GM18868 (cell line): ENCODE results near the gene RALGDS.

Source experiments
- ATAC-seq: cut with Tn5 transposase; IDR thresholded peaks from one replicate; pipeline ENCODE4 v1.9.1; 2021; ENCODE audit warnings: mild to moderate bottlenecking, moderate library complexity; ENCODE audit not compliant: unreplicated experiment

Gene RALGDS

GRCh38 chr9:133057006-133057405 is 64.0 kb downstream of the RALGDS start:
- ATAC-seq = no peak

GRCh38 chr9:133056533-133056932 is 64.5 kb downstream of the RALGDS start:
- no peak for ATAC-seq

GRCh38 chr9:133055788-133056420 is 65.1 kb downstream of the RALGDS start:
- ATAC-seq = no peak

GRCh38 chr9:133054966-133055365 is 66.1 kb downstream of the RALGDS start:
- no peak for ATAC-seq

GRCh38 chr9:133054194-133054890 is 66.7 kb downstream of the RALGDS start:
- ATAC-seq = no peak

GRCh38 chr9:133051966-133052539 is 69.0 kb downstream of the RALGDS start:
- ATAC-seq = no peak

- ATAC-seq = no peak
Observed at GRCh38 chr9:133051281-133051900, 69.6 kb downstream of the RALGDS start.

GRCh38 chr9:133050781-133051180 is 70.3 kb downstream of the RALGDS start:
- no peak for ATAC-seq

- no peak for ATAC-seq
Observed at GRCh38 chr9:133050142-133050541, 70.9 kb downstream of the RALGDS start.

- ATAC-seq = no peak
Observed at GRCh38 chr9:133049043-133049442, 72.0 kb downstream of the RALGDS start.

- no peak for ATAC-seq
Observed at GRCh38 chr9:133048595-133048994, 72.4 kb downstream of the RALGDS start.
